Kidney (tissue), 14 donors: Measurements from ENCODE around the gene MYBPH. TPM values are rescaled to one million over a fixed set of nuclear protein-coding genes. Genes with fewer than 3 reads are reported as not detected.

Source experiments
- DNase-seq, 5 donors: peaks; one replicate each; pipeline ENCODE4 v3.0.0-alpha.2; 2013 to 2020
- FAIRE-seq: peaks from 2 replicates; lab custom pipeline; 2012; peaks lifted over from hg19 to GRCh38; lab: Jason Lieb, UNC
- H3K27ac ChIP-seq, 2 donors: one replicate each; pipeline ENCODE4 v1.7.0; 2013; ENCODE audit warnings: low read depth in 2 of 2, low read length in 2 of 2, inconsistent platforms in 1 of 2
- H3K27me3 ChIP-seq: one replicate; pipeline ENCODE4 v1.7.1; 2013; ENCODE audit warnings: low read length, inconsistent platforms; ENCODE audit not compliant: control insufficient read depth, insufficient read depth
- H3K36me3 ChIP-seq, 3 donors: one replicate each; pipeline versions ENCODE4 v1.7.0 to v1.7.1; 2013; ENCODE audit warnings: low read length in 3 of 3, control low read depth in 1 of 3, inconsistent platforms in 1 of 3; ENCODE audit not compliant: insufficient read depth in 3 of 3, control insufficient read depth in 2 of 3
- H3K4me1 ChIP-seq, 3 donors: one replicate each; pipeline versions ENCODE4 v1.7.0 to v1.7.1; 2013; ENCODE audit warnings: low read length in 3 of 3, inconsistent platforms in 1 of 3, low read depth in 1 of 3; ENCODE audit not compliant: control insufficient read depth in 2 of 3, insufficient read depth in 2 of 3
- H3K4me3 ChIP-seq, 3 donors: one replicate each; pipeline versions ENCODE4 v1.7.0 to v1.8.1; 2013; ENCODE audit warnings: low read length in 3 of 3, control low read depth in 1 of 3, inconsistent platforms in 1 of 3
- H3K9ac ChIP-seq, 3 donors: one replicate each; pipeline versions ENCODE4 v1.7.0 to v1.7.1; 2013; ENCODE audit warnings: low read length in 3 of 3, control low read depth in 1 of 3, inconsistent platforms in 1 of 3
- H3K9me3 ChIP-seq, 3 donors: one replicate each; pipeline versions ENCODE4 v1.7.0 to v1.7.1; 2013; ENCODE audit warnings: low read length in 3 of 3, control low read depth in 1 of 3, inconsistent platforms in 1 of 3; ENCODE audit not compliant: control insufficient read depth in 2 of 3, insufficient read depth in 1 of 3
- CTCF ChIP-seq: IDR thresholded peaks from 3 replicates; pipeline ENCODE4 v1.5.1; 2012; ENCODE audit warnings: mild to moderate bottlenecking, moderate library complexity, borderline replicate concordance; ENCODE audit not compliant: insufficient read depth; ENCODE audit errors: extremely low read depth
- intact Hi-C: fragments of 100-400 bp; cut with DNase I; formaldehyde crosslinking; loops from one replicate; pipeline ENCODE4 v1.11.1; 2022
- polyA plus RNA-seq: library from polyadenylated mRNA; stranded (reverse); fragments of 350-450 nt; fragmentation: Illumina TruSeq; extraction: RNeasy Lipid Tissue Mini Kit (QIAGEN cat#74804); gene quantifications from one replicate; pipeline ENCODE4 v1.2.3, GENCODE V29; 2014; ENCODE audit warnings: low read depth, low replicate concordance; ENCODE audit not compliant: insufficient read depth
- total RNA-seq: library from RNA; stranded (reverse); fragmentation: NEBNext Ultra II Directional; extraction: Animal tissue kit (Norgen Biotek cat#: 25700); gene quantifications from one replicate; pipeline ENCODE4 v1.2.1, GENCODE V29; 2021
- donor health status: control.
- donor health status: control.
- donor health status: control.
- donor health status: control.
- donor health status: control.
- donor health status: DM: yes; HTN: yes; CAD: no.
- donor health status: Normal renal cell carcinoma (clear cell type).

Gene MYBPH
- total and polyA plus RNA-seq, 2 donors from 2014 or later: 2.3 TPM; not detected in 1

GRCh38 chr1:203129501-203130231, 46.0 kb downstream of the MYBPH start:
- DNase-seq: peak in 1 of 5 donors; percentile 9
- Histone ChIP-seq H3K9ac (no peak overlapping the region), H3K27me3 (no peaks in the 10 kb centered on the region), H3K4me1 (peaks cover 3 to 26% (median 14%) of the 10 kb centered on the region in 3 donors), H3K4me3 (no peak overlapping the region), H3K36me3 (no peaks in the 10 kb centered on the region), H3K9me3 (no peaks in the 10 kb centered on the region), H3K27ac (no peak overlapping the region)
- FAIRE-seq: no peak
- no peak for TF ChIP-seq CTCF
- intact Hi-C loops: no loop called here

- Histone ChIP-seq H3K36me3 (no peaks in the 10 kb centered on the region), H3K27ac (no peak overlapping the region)
- no peak for TF ChIP-seq CTCF
Observed at GRCh38 chr1:203128716-203129500, 46.7 kb downstream of the MYBPH start.

GRCh38 chr1:203128431-203128715, 47.3 kb downstream of the MYBPH start:
- H3K9ac ChIP-seq: no peak overlapping the region
- no peak overlapping the region for H3K27ac ChIP-seq
- intact Hi-C loops: no loop called here
- no peak for TF ChIP-seq CTCF
- H3K36me3 ChIP-seq: no peaks in the 10 kb centered on the region
- no peak for DNase-seq
- H3K27me3 ChIP-seq: no peaks in the 10 kb centered on the region
- FAIRE-seq: no peak
- H3K9me3 ChIP-seq: no peaks in the 10 kb centered on the region
- peak overlapping the region in 1 of 3 donors; percentile 62 for H3K4me3 ChIP-seq
- H3K4me1 ChIP-seq: peaks cover 3 to 26% (median 14%) of the 10 kb centered on the region in 3 donors

More at GRCh38 chr1:203128716-203129500, 46.7 kb downstream of the MYBPH start:
- H3K9ac ChIP-seq: no peak overlapping the region
- H3K27me3 ChIP-seq: no peaks in the 10 kb centered on the region
- intact Hi-C loops: no loop called here
- DNase-seq (peak in 1 of 5 donors; percentile 9), FAIRE-seq (no peak)
- H3K9me3 ChIP-seq: no peaks in the 10 kb centered on the region
- H3K4me1 ChIP-seq: peaks cover 3 to 26% (median 14%) of the 10 kb centered on the region in 3 donors
- peak overlapping the region in 1 of 3 donors; percentile 62 for H3K4me3 ChIP-seq
